ENCODE data around the gene LYPD5.

The LYPD5 gene

DNA sequence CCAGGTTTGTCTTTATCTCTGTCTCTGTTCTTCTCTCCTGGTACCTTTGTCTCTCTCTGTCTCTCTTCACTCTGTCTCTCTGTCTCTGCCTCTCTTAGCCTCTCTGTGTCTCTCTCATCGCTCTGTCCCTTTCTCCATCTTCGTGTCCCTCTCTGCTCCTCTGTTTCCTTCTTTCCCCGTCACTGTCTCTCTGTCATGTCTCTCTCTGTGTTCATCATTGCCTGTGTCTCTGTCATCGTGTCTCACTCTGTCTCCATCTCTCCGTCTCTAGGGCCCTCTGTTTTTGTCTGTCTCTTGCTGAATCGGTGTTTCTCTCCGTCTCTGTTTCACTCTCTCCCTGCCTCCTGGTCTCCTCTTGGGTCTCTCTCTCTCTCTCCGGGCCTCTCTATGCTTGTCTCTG, 18.6 kb downstream of the LYPD5 start:
- H3K9ac ChIP-seq (ENCODE audit: low read length): peak overlapping the region; percentile 75
- H3K4me1 ChIP-seq (ENCODE audit: control insufficient read depth, insufficient read depth, low read depth, low read length): peaks cover 35% of the 10 kb centered on the region
- no peaks in the 10 kb centered on the region for H3K27me3 ChIP-seq (ENCODE audit: control insufficient read depth in 1 of 2, insufficient read depth in 1 of 2, low read length in 2 of 2)
- H3K9me3 ChIP-seq (ENCODE audit: control insufficient read depth, low read length): no peaks in the 10 kb centered on the region
- H4K8ac ChIP-seq (ENCODE audit: low read length): no peak overlapping the region
- H3K4me2 ChIP-seq (ENCODE audit: low read length, poor library complexity, severe bottlenecking): no peak overlapping the region
- H2BK12ac ChIP-seq (ENCODE audit: low read length in 2 of 2): no peak overlapping the region
- no peak overlapping the region for H3K27ac ChIP-seq (ENCODE audit: low read length, poor library complexity, severe bottlenecking)
- no peak overlapping the region for H3K4ac ChIP-seq (ENCODE audit: low read depth in 1 of 2, low read length in 2 of 2)
- no peak overlapping the region for H4K91ac ChIP-seq (ENCODE audit: low read length)
- H2BK15ac ChIP-seq (ENCODE audit: low read depth, poor library complexity, severe bottlenecking): no peak overlapping the region
- no peak overlapping the region for H3K23ac ChIP-seq (ENCODE audit: low read length in 2 of 2)
- H2BK120ac ChIP-seq (ENCODE audit: low read depth, low read length): no peak overlapping the region
- no peaks in the 10 kb centered on the region for H3K79me1 ChIP-seq (replicated peaks; ENCODE audit: low read length, poor library complexity, severe bottlenecking)
- H2BK5ac ChIP-seq (ENCODE audit: low read depth, low read length, poor library complexity, severe bottlenecking): no peak overlapping the region
- no peak overlapping the region for H3K4me3 ChIP-seq (ENCODE audit: insufficient read depth in 1 of 2, low read depth in 1 of 2, low read length in 2 of 2)
- 93% methylated on average over 8 of the region's 8 CpGs for WGBS
- DNase-seq: no peak
- no peak overlapping the region for H3K14ac ChIP-seq (ENCODE audit: low read length in 2 of 2)
- no peak overlapping the region for H2AFZ ChIP-seq (ENCODE audit: low read depth, low read length)
- peak overlapping the region; percentile 18 for H2AK5ac ChIP-seq (ENCODE audit: low read length, severe bottlenecking)
- no peak overlapping the region for H3K18ac ChIP-seq (ENCODE audit: low read depth in 1 of 2, low read length in 2 of 2)
- no peaks in the 10 kb centered on the region for H3K36me3 ChIP-seq (ENCODE audit: control insufficient read depth in 1 of 2, insufficient read depth in 2 of 2, low read depth in 1 of 2, low read length in 2 of 2)

DNA sequence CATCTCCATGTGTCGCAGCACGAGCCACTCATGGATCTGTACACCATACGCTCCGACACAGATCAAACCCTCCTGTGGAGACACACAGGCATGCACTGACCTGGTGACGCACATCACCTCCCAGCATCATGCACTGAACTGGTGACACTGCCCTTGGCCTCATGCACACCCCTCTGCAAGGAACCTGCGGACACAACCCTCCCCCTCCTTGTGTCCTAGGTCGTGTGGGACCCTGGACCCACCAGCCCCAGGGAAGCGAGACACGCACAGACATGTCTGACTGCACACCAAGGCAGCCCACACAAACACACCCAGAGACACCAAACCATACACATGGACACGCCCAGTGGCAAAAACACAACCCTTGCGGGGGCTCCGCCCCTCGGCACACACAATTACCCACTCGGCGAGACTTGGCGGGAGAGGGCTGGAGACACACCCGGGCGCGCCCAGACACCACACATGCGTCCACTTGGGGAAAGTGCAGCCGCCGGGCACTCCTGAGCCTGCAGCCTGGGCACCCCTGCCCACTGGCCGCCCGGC, 19.5 kb downstream of the LYPD5 start:
- H3K36me3 ChIP-seq (ENCODE audit: control insufficient read depth in 1 of 2, insufficient read depth in 2 of 2, low read depth in 1 of 2, low read length in 2 of 2): no peaks in the 10 kb centered on the region
- no peak overlapping the region for H2BK5ac ChIP-seq (ENCODE audit: low read depth, low read length, poor library complexity, severe bottlenecking)
- 94% methylated on average over 24 of the region's 24 CpGs for WGBS
- H2AK5ac ChIP-seq (ENCODE audit: low read length, severe bottlenecking): no peak overlapping the region
- H3K4me1 ChIP-seq (ENCODE audit: control insufficient read depth, insufficient read depth, low read depth, low read length): peaks cover 37% of the 10 kb centered on the region
- peak overlapping the region in 1 of 2 experiments; percentile 62 for H3K18ac ChIP-seq (ENCODE audit: low read depth in 1 of 2, low read length in 2 of 2)
- peak overlapping the region in 1 of 2 experiments; percentile 5 for H3K14ac ChIP-seq (ENCODE audit: low read length in 2 of 2)
- no peak overlapping the region for H2BK15ac ChIP-seq (ENCODE audit: low read depth, poor library complexity, severe bottlenecking)
- H3K27ac ChIP-seq (ENCODE audit: low read length, poor library complexity, severe bottlenecking): no peak overlapping the region
- H4K8ac ChIP-seq (ENCODE audit: low read length): no peak overlapping the region
- peak overlapping the region in 1 of 2 experiments; percentile 8 for H2BK12ac ChIP-seq (ENCODE audit: low read length in 2 of 2)
- H3K9me3 ChIP-seq (ENCODE audit: control insufficient read depth, low read length): no peaks in the 10 kb centered on the region
- H3K23ac ChIP-seq (ENCODE audit: low read length in 2 of 2): no peak overlapping the region
- H2BK120ac ChIP-seq (ENCODE audit: low read depth, low read length): no peak overlapping the region
- peak overlapping the region in 1 of 2 experiments; percentile 24 for H3K4me3 ChIP-seq (ENCODE audit: insufficient read depth in 1 of 2, low read depth in 1 of 2, low read length in 2 of 2)
- H2AFZ ChIP-seq (ENCODE audit: low read depth, low read length): no peak overlapping the region
- H3K27me3 ChIP-seq (ENCODE audit: control insufficient read depth in 1 of 2, insufficient read depth in 1 of 2, low read length in 2 of 2): no peaks in the 10 kb centered on the region
- no peaks in the 10 kb centered on the region for H3K79me1 ChIP-seq (replicated peaks; ENCODE audit: low read length, poor library complexity, severe bottlenecking)
- H3K4ac ChIP-seq (ENCODE audit: low read depth in 1 of 2, low read length in 2 of 2): no peak overlapping the region
- no peak overlapping the region for H3K9ac ChIP-seq (ENCODE audit: low read length)
- no peak overlapping the region for H4K91ac ChIP-seq (ENCODE audit: low read length)
- no peak overlapping the region for H3K4me2 ChIP-seq (ENCODE audit: low read length, poor library complexity, severe bottlenecking)
- DNase-seq: no peak

GRCh38 chr19:43782311-43782660, 20.0 kb downstream of the LYPD5 start:
- no peak overlapping the region for H3K4me3 ChIP-seq (ENCODE audit: insufficient read depth in 1 of 2, low read depth in 1 of 2, low read length in 2 of 2)
- H2BK12ac ChIP-seq (ENCODE audit: low read length in 2 of 2): peak overlapping the region in 1 of 2 experiments; percentile 8
- no peak overlapping the region for H3K4ac ChIP-seq (ENCODE audit: low read depth in 1 of 2, low read length in 2 of 2)
- H2BK120ac ChIP-seq (ENCODE audit: low read depth, low read length): no peak overlapping the region
- no peaks in the 10 kb centered on the region for H3K27me3 ChIP-seq (ENCODE audit: control insufficient read depth in 1 of 2, insufficient read depth in 1 of 2, low read length in 2 of 2)
- peak overlapping the region in 1 of 2 experiments; percentile 18 for H3K14ac ChIP-seq (ENCODE audit: low read length in 2 of 2)
- no peak overlapping the region for H3K9ac ChIP-seq (ENCODE audit: low read length)
- peak overlapping the region in 1 of 2 experiments; percentile 62 for H3K18ac ChIP-seq (ENCODE audit: low read depth in 1 of 2, low read length in 2 of 2)
- no peaks in the 10 kb centered on the region for H3K36me3 ChIP-seq (ENCODE audit: control insufficient read depth in 1 of 2, insufficient read depth in 2 of 2, low read depth in 1 of 2, low read length in 2 of 2)
- no peaks in the 10 kb centered on the region for H3K9me3 ChIP-seq (ENCODE audit: control insufficient read depth, low read length)
- H2AFZ ChIP-seq (ENCODE audit: low read depth, low read length): no peak overlapping the region
- H3K23ac ChIP-seq (ENCODE audit: low read length in 2 of 2): no peak overlapping the region
- DNase-seq: no peak
- no peak overlapping the region for H3K4me2 ChIP-seq (ENCODE audit: low read length, poor library complexity, severe bottlenecking)
- no peak overlapping the region for H3K27ac ChIP-seq (ENCODE audit: low read length, poor library complexity, severe bottlenecking)
- no peaks in the 10 kb centered on the region for H3K79me1 ChIP-seq (replicated peaks; ENCODE audit: low read length, poor library complexity, severe bottlenecking)
- H2BK5ac ChIP-seq (ENCODE audit: low read depth, low read length, poor library complexity, severe bottlenecking): no peak overlapping the region
- no peak overlapping the region for H2BK15ac ChIP-seq (ENCODE audit: low read depth, poor library complexity, severe bottlenecking)
- no peak overlapping the region for H2AK5ac ChIP-seq (ENCODE audit: low read length, severe bottlenecking)
- no peak overlapping the region for H4K8ac ChIP-seq (ENCODE audit: low read length)
- H4K91ac ChIP-seq (ENCODE audit: low read length): no peak overlapping the region
- peaks cover 41% of the 10 kb centered on the region for H3K4me1 ChIP-seq (ENCODE audit: control insufficient read depth, insufficient read depth, low read depth, low read length)
- 78% methylated on average over 8 of the region's 8 CpGs for WGBS

DNA sequence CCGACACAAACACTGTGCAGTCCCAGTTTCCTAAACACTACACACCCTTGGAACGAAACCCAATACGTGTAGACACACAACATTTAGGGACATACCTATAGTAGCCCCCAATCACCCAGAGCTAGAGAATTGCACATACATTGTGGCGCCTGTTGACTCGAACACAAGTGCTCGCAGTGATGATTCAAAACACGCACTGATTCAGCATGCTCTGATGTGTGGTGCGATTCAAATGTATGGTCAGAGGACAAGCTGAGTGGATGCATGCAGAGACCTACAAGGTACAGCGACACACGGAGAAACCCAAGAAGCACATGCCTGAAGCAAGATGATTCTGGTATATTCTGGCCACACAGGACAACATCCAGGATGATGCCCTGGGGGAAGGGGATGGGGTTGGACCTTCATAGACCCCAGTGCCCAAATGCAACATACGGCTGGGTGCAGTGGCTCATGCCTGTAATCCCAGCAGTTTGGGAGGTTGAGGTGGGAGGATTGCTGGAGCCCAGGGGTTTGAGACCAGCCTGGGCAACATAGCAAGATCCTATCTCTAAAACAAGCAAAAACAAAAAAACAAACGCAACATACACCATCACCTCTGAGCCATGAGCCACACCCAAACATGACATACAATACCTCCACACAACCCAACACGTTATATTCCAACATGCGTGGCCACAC, 20.5 kb downstream of the LYPD5 start:
- H3K14ac ChIP-seq (ENCODE audit: low read length in 2 of 2): peak overlapping the region in 1 of 2 experiments; percentile 18
- H3K9me3 ChIP-seq (ENCODE audit: control insufficient read depth, low read length): no peaks in the 10 kb centered on the region
- no peak overlapping the region for H3K27ac ChIP-seq (ENCODE audit: low read length, poor library complexity, severe bottlenecking)
- H3K9ac ChIP-seq (ENCODE audit: low read length): peak overlapping the region; percentile 66
- H3K4ac ChIP-seq (ENCODE audit: low read depth in 1 of 2, low read length in 2 of 2): no peak overlapping the region
- no peak overlapping the region for H4K8ac ChIP-seq (ENCODE audit: low read length)
- H3K4me3 ChIP-seq (ENCODE audit: insufficient read depth in 1 of 2, low read depth in 1 of 2, low read length in 2 of 2): peak overlapping the region in 1 of 2 experiments; percentile 77
- peak overlapping the region; percentile 9 for H4K91ac ChIP-seq (ENCODE audit: low read length)
- 95% methylated on average over 14 of the region's 14 CpGs for WGBS
- no peak overlapping the region for H2AK5ac ChIP-seq (ENCODE audit: low read length, severe bottlenecking)
- no peak overlapping the region for H3K18ac ChIP-seq (ENCODE audit: low read depth in 1 of 2, low read length in 2 of 2)
- H3K27me3 ChIP-seq (ENCODE audit: control insufficient read depth in 1 of 2, insufficient read depth in 1 of 2, low read length in 2 of 2): no peaks in the 10 kb centered on the region
- no peak overlapping the region for H3K23ac ChIP-seq (ENCODE audit: low read length in 2 of 2)
- no peak for DNase-seq
- H2AFZ ChIP-seq (ENCODE audit: low read depth, low read length): no peak overlapping the region
- H2BK15ac ChIP-seq (ENCODE audit: low read depth, poor library complexity, severe bottlenecking): no peak overlapping the region
- H3K79me1 ChIP-seq (replicated peaks; ENCODE audit: low read length, poor library complexity, severe bottlenecking): no peaks in the 10 kb centered on the region
- H2BK5ac ChIP-seq (ENCODE audit: low read depth, low read length, poor library complexity, severe bottlenecking): no peak overlapping the region
- no peak overlapping the region for H3K4me2 ChIP-seq (ENCODE audit: low read length, poor library complexity, severe bottlenecking)
- peaks cover 44% of the 10 kb centered on the region for H3K4me1 ChIP-seq (ENCODE audit: control insufficient read depth, insufficient read depth, low read depth, low read length)
- no peak overlapping the region for H2BK120ac ChIP-seq (ENCODE audit: low read depth, low read length)
- no peak overlapping the region for H2BK12ac ChIP-seq (ENCODE audit: low read length in 2 of 2)
- no peaks in the 10 kb centered on the region for H3K36me3 ChIP-seq (ENCODE audit: control insufficient read depth in 1 of 2, insufficient read depth in 2 of 2, low read depth in 1 of 2, low read length in 2 of 2)
